Lung (tissue), 12 donors: ENCODE results near the gene TVP23A. TPM values are rescaled to one million over a fixed set of nuclear protein-coding genes. Genes with fewer than 3 reads are reported as not detected.
A peak's percentile ranks its signal among the peaks of the same experiment; 100 is the strongest.
"Not testable (repeated sequence)": the region's sequence is repeated elsewhere in the genome, so short reads cannot be mapped to it uniquely, and the experiment has no call there.

Experiments used
- ATAC-seq: fragments of 200-7000 bp; cut with Tn5 transposase; one replicate; pipeline ENCODE4 v1.9.1; 2020; ENCODE audit warnings: moderate number of reproducible peaks; ENCODE audit not compliant: insufficient read depth, low FRiP score
- DNase-seq, 3 donors: peaks; one replicate each; pipeline ENCODE4 v3.0.0-alpha.2; 2013 to 2017
- H3K27ac ChIP-seq, 2 donors: one replicate each; pipeline ENCODE4 v1.5.1; 2013; ENCODE audit warnings: mild to moderate bottlenecking in 2 of 2, moderate library complexity in 2 of 2, control low read depth in 1 of 2, inconsistent platforms in 1 of 2, low read depth in 1 of 2, low read length in 1 of 2
- H3K27me3 ChIP-seq, 3 donors: one replicate each; pipeline ENCODE4 v1.5.1; 2013; ENCODE audit warnings: low read length in 2 of 3; ENCODE audit not compliant: control insufficient read depth in 3 of 3, insufficient read depth in 3 of 3
- H3K36me3 ChIP-seq, 4 donors: one replicate each; pipeline ENCODE4 v1.5.1; 2013; ENCODE audit warnings: low read length in 4 of 4, mild to moderate bottlenecking in 1 of 4, moderate library complexity in 1 of 4; ENCODE audit not compliant: control insufficient read depth in 4 of 4, insufficient read depth in 4 of 4
- H3K4me1 ChIP-seq, 5 donors: one replicate each; pipeline ENCODE4 v1.5.1; 2013; ENCODE audit warnings: low read length in 5 of 5, mild to moderate bottlenecking in 2 of 5, moderate library complexity in 1 of 5; ENCODE audit not compliant: control insufficient read depth in 5 of 5, insufficient read depth in 5 of 5
- H3K4me3 ChIP-seq: one replicate; pipeline ENCODE4 v1.5.1; 2013; ENCODE audit warnings: mild to moderate bottlenecking, control low read depth, moderate library complexity
- H3K9ac ChIP-seq, 2 donors: one replicate each; pipeline ENCODE4 v1.5.1; 2013; ENCODE audit warnings: low read length in 2 of 2, control low read depth in 1 of 2; ENCODE audit not compliant: insufficient read depth in 1 of 2
- H3K9me3 ChIP-seq, 4 donors: one replicate each; pipeline ENCODE4 v1.5.1; 2013; ENCODE audit warnings: low read length in 3 of 4, mild to moderate bottlenecking in 1 of 4, moderate library complexity in 1 of 4; ENCODE audit not compliant: control insufficient read depth in 4 of 4, insufficient read depth in 3 of 4
- CTCF ChIP-seq: IDR thresholded peaks from 2 replicates; pipeline ENCODE4 v1.5.1; 2012; ENCODE audit warnings: mild to moderate bottlenecking; ENCODE audit errors: control extremely low read depth, extremely low read depth
- WGBS, 2 donors: extraction: QIAGEN DNeasy Blood & Tissue Kit; methylation state at CpG; one replicate each; pipeline ENCODE4 v1.1.7; 2013; 5-methylcytosine and 5-hydroxymethylcytosine counted together
- polyA plus RNA-seq, 2 donors: library from polyadenylated mRNA; stranded (reverse); fragments of 200-250 nt; gene quantifications; one replicate each; pipeline ENCODE4 v1.2.1, GENCODE V29; 2013
- total RNA-seq, 2 donors: library from RNA; depleted of rRNA in 1 of 2; stranded (reverse); fragments of >200 nt in 1 of 2; gene quantifications; one replicate each; pipeline ENCODE4 v1.2.1, GENCODE V29; 2014 to 2021
- donor health status: control.
- donor health status: control.
- donor health status: Bipolar disorder and iron deficiency.
- donor health status: healthy.
- donor health status: DM: yes; HTN: yes; CAD: no.

The TVP23A gene
- total and polyA plus RNA-seq, 4 donors: 0.22 to 6.1 (median 0.25) TPM

DNA sequence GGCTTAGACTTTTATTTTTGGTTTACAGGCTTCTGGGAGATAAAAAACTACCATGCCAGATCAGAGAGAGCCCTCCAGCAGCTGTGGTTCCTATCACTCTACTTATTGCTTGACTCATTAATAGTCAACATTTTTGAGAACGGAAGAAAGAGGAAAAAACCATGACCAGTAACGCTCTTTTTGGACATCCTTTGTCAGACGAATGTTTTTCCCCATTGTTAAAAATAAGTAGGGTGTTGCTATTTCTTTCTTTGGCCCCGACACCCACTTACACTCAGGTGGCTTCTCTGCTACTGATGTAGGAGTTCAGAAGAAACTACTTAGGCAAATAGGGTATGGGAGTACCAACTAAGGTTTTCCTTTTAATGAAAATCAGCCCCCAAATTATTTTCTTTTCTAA is 27.5 kb downstream of the TVP23A start:
- H3K27me3 ChIP-seq: no peaks in the 10 kb centered on the region
- no peaks in the 10 kb centered on the region for H3K36me3 ChIP-seq
- H3K4me1 ChIP-seq: no peaks in the 10 kb centered on the region
- no peak for TF ChIP-seq CTCF
- H3K4me3 ChIP-seq: no peak overlapping the region
- ATAC-seq (no peak), DNase-seq (no peak)
- no peaks in the 10 kb centered on the region for H3K9me3 ChIP-seq
- no peak overlapping the region for H3K27ac ChIP-seq
- H3K9ac ChIP-seq: no peak overlapping the region
- 83 to 93% methylated on average over 4 of the region's 4 CpGs for WGBS, 2 donors

DNA sequence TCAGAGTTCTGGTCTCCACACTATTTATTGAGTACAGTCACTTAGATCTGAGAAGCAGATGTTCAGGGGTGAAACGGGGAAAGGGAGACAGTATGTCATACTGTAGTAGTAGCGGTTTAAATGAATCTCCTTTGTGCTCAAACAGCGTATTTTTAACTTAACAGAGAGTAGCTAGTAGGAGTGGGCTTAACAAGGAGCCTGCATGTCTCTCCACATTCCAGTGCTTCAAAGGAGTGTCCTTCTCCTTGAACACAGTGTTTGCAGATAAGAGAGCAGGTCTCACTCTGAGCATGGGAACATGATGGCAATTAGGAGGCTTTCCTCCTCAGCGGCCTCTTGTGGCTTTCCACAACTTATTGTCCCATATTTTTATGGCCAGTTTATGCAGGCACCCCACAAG is 30.0 kb downstream of the TVP23A start:
- ATAC-seq, H3K27me3 ChIP-seq, H3K27ac ChIP-seq, H3K36me3 ChIP-seq, H3K9me3 ChIP-seq, H3K4me1 ChIP-seq, H3K4me3 ChIP-seq, H3K9ac ChIP-seq: not testable (repeated sequence)
- DNase-seq: peak in 1 of 3 donors; percentile 17
- WGBS, 2 donors: 65 to 89% methylated on average over 4 of the region's 4 CpGs

- DNase-seq (no peak), ATAC-seq (no peak)
- no peaks in the 10 kb centered on the region for H3K4me1 ChIP-seq
- no peaks in the 10 kb centered on the region for H3K27me3 ChIP-seq
- no peak overlapping the region for H3K9ac ChIP-seq
- no peak for TF ChIP-seq CTCF
- H3K9me3 ChIP-seq: no peaks in the 10 kb centered on the region
- WGBS, 2 donors: 94 to 96% methylated on average over 5 of the region's 5 CpGs
- no peak overlapping the region for H3K4me3 ChIP-seq
- H3K36me3 ChIP-seq: no peaks in the 10 kb centered on the region
- no peak overlapping the region for H3K27ac ChIP-seq
Measured at GRCh38 chr16:10787304-10787703, 31.3 kb downstream of the TVP23A start.

DNA sequence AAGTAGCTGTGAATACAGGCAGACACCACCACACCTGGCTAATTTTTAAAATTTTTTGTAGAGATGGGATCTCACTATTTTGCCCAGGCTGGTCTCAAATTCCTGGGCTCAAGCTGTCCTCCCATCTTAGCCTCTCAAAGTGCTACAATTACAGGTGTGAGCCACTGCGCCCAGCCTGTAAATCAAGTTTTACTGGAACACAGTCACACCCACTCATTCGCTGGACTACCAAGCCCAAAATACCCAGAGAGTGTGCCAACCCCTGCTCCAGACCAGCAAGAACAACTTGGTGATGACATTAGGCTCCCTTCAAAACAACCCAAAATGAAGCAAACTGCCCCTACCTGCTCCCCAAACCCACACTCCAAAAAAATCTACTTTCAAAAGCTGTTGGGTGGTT is 36.0 kb downstream of the TVP23A start:
- WGBS, 2 donors: 75 to 85% methylated on average over 2 of the region's 2 CpGs
- H3K27ac ChIP-seq: no peak overlapping the region
- no peaks in the 10 kb centered on the region for H3K27me3 ChIP-seq
- H3K36me3 ChIP-seq: no peaks in the 10 kb centered on the region
- no peak for ATAC-seq
- H3K9me3 ChIP-seq: no peaks in the 10 kb centered on the region
- H3K4me3 ChIP-seq: no peak overlapping the region
- no peak for DNase-seq
- no peak for TF ChIP-seq CTCF
- no peaks in the 10 kb centered on the region for H3K4me1 ChIP-seq
- no peak overlapping the region for H3K9ac ChIP-seq
